ENCODE data around the gene WDR13.
A peak's percentile ranks its signal among the peaks of the same experiment; 100 is the strongest.
"Not testable (repeated sequence)": the region's sequence is repeated elsewhere in the genome, so short reads cannot be mapped to it uniquely, and the experiment has no call there.

WDR13 gene

GRCh38 chrX:48595929-48596328, 1.4 kb upstream of the WDR13 start:
- no peak for DNase-seq

DNA sequence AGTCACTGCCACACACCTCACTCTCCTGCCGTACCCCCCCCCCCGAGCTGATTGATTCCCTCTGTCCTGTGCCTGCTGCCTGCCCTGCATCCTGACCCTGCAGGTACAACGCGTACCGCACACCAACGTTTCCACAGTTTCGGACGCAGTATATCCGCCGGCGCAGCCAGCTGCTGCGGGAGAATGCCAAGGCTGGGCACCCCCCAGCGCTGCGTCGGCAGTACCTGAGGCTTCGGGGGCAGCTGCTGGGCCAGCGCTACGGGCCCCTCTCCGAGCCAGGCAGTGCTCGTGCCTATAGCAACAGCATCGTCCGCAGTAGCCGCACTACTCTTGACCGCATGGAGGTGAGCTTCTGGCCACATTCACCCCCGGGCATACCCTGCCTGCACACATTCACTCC, 1.3 kb downstream of the WDR13 start:
- DNase-seq, result no peak

- DNase-seq, result no peak
These were observed 2.0 kb downstream of the WDR13 start for GRCh38 chrX:48599341-48599740.

DNA sequence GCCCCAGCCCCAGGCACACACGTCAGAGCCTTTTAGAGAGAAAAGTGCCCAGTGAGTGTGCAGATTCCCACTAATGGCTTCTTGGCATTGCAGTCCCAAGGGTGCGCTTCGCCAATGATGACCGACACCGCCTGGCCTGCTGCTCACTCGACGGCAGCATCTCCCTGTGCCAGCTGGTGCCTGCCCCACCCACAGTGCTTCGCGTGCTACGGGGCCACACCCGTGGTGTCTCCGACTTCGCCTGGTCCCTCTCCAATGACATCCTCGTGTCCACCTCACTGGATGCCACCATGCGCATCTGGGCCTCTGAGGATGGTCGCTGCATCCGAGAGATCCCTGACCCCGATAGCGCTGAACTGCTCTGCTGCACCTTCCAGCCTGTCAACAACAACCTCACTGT, 2.9 kb downstream of the WDR13 start:
- no peak for DNase-seq

- DNase-seq, result no peak
These were observed 4.6 kb downstream of the WDR13 start for GRCh38 chrX:48601741-48602394.

- DNase-seq, result no peak
These were observed 7.4 kb downstream of the WDR13 start for GRCh38 chrX:48604701-48605100.

- DNase-seq, result no peak
These were observed 8.8 kb downstream of the WDR13 start for GRCh38 chrX:48606091-48606490.

DNA sequence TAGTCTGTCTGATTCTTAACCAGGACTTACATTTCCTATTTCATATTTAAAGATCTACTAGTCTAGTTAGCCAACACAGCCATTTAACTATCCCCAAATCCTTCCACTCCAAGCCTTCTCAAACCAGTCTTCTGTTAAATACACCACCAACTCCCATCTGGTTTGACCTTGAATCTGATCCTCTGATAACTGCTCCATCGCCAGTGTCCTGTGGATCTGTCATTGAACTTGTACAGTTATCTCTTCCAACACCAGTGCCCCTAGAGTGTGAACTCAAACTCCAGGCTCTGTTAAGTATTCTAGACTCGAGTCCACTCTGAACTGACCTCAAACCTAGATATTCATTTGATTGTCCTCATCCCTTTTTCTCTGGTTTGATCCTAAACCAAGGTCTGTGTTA, 14.4 kb downstream of the WDR13 start:
- no peak for DNase-seq

GRCh38 chrX:48613502-48614160, 16.3 kb downstream of the WDR13 start:
- no peak for DNase-seq

GRCh38 chrX:48616576-48616975, 19.3 kb downstream of the WDR13 start:
- no peak for DNase-seq

- no peak for DNase-seq
These were observed 20.4 kb downstream of the WDR13 start for GRCh38 chrX:48617542-48618340.

DNA sequence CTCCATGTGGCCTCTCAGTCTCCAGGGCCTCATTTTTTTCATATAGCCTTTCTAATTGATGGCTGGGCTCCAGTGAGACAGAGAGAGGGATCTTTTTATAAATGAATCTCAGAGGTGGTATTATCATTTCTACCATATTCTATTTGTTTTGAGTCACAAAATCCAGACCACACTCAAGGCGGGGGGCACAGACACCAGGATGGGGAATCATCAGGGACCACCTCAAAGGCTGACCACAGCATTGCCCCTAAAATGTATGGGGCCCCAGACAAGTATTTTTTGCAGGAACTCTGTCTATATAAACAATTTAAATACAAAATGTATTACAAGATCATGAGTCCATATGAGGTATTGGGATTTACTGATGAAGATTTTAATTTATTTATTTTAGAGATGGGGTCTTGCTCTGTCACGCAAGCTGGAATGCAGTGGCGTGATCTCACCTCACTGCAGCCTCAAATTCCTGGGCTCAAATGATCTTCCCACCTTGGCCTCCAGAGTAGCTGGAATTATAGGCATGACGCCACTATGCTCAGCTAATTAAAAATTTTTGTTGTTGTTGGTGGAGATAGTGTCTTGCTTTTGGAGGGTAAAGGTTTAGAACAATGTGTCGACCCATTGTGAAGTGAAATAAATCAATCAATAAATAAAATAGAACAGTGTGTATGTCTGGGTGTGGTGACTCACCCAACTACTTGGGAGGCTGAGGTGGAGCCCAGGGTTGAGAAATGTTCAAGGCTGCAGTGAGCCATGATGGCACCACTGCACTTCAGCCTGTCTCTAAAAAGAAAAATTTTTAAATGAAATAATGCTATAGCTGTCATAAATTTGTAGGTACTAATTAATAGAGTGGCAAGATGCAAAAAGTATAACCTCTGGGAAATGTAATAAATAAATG, 29.4 kb downstream of the WDR13 start:
- DNase-seq, result no peak

GRCh38 chrX:48631376-48632090, 34.2 kb downstream of the WDR13 start:
- peak; percentile 81 for DNase-seq

DNA sequence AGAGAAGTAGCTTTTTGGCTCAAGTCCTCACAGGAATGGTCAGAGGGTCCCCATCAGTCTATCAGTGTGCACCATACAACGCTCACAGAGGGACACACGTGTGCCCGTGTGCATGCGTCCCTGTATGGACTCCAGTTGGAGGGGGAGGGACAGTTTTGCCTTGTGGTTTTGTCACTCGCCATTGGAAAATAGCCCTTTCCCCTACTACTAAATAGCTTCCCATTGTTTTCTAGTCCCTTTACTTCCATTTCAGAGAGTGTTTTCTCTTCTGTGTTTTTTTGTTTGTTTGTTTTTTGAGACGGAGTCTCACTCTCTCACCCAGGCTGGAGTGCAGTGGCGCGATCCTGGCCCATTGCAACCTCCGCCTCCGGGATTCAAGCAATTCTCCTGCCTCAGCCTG, 34.9 kb downstream of the WDR13 start:
- no peak for DNase-seq

- DNase-seq, result no peak
These were observed 39.0 kb downstream of the WDR13 start for GRCh38 chrX:48636301-48636700.

DNA sequence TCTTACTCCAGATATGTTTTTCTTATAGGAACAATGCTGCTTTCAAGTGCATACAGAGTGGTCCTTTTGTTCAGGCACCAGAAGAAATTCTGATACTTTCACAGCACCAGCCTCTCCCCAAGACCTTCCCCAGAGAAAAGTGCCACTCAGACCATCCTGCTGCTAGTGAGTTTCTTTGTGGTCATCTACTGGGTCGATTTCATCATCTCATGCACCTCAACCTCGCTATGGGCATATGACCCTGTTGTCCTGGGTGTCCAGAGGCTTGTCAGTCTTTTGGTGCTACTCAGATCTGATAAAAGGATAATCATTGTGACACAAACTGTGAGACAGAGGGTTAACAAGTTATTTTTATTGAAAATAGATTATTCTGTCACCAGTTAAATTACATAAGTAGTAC, 39.5 kb downstream of the WDR13 start:
- no peak for DNase-seq

DNA sequence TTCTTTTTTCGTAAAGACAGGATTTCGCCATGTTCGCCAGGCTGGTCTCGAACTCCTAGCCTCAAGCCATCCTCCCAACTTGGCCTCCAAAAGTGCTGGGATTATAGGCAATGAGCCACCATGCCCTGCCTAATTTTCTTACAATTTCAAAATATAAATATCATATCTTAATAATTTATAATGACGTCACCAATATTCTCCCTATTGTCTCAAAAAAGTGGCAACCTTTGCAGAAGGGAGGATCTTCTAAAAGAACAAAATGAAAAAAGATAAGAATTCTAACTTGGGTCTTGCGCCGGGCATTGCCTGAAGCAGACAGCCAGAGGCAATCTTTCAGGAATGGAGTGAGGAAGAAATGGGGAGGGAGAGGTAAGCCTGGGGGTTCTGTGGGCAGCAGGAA, 48.4 kb downstream of the WDR13 start:
- no peak for DNase-seq

DNA sequence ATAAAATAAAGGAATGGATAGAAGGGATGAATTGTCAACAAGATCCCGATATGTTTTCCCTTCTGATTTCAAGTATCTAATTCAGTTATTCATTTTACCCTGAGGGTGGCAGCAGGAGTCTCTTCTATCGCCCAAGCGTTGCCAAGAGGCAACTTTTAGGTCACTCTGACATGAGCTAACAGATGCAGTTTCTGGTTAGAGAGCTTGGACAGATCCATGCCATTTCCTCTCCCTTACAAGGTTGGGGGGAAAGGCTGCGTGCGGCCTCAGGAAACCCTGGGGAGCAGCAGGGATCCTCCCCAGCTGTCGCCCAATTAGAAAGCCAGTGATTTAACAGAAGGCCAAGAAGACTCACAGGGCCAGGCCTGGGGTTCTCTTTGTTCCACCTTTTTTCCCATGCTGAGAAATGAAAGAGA, 51.1 kb downstream of the WDR13 start:
- DNase-seq, result peak; percentile 40

DNA sequence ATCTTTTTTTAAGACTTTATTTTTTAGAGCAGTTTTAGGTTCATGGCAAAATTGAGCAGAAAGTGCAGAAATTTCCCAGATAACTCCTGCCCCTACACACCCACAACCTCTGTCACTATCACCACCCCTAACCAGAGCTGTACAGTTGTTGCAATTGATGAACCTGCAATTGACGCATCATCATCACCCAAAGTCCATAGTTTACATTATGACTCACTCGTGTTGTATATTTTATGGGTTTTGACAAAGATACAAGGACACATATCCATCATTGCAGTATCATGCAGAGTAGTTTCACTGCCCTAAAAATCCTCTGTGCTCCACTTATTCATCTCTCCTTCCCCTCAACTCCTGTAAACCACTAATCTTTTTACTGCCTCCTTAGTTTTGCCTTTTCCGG, 51.8 kb downstream of the WDR13 start:
- DNase-seq, result no peak

- DNase-seq, result not testable (repeated sequence)
These were observed 54.8 kb downstream of the WDR13 start for GRCh38 chrX:48652055-48652579.

DNA sequence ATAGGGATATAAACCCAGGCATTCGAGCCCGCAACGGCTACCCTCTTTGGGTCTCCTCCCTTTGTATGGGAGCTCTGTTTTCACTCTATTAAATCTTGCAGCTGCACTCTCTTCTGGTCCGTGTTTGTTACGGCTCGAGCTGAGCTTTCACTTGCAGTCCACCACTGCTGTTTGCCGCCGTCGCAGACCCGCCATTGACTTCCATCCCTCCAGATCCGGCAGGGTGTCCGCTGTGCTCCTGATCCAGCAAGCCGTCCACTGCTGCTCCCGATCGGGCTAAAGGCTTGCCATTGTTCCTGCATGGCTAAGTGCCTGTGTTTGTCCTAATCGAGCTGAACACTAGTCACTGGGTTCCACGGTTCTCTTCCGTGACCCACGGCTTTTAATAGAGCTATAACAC, 57.5 kb downstream of the WDR13 start:
- not testable (repeated sequence) for DNase-seq
